ENCODE data around the gene CLEC16A.

The CLEC16A gene

DNA sequence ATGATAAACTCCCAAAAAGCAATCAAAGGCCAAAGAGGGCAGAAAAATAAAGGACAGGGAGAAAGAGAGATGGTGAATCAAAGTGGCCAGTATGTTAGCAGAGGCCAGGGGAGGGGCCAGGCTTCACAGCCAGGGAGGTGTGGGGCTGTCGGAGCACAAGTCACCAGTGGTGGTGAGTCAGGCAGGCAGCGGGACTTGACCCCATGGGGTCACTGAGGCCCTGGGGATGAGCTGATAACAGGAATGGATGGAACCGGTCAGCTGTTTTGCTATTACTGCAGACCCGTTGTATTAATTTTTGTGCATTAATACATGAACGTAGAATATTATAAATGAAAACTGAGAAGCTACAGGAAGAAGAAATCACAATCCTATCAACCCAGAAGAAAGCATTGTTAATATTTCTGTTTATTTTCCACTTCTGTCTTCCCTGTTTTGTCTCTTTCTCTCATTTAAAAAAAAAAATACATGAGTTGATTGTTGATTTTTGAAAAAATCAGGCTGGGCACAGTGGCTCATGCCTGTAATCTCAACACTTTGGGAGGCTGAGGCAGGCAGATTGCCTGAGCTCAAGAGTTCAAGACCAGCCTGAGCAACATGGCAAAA lies 204.8 kb downstream of the CLEC16A start:
- DNase-seq = no peak

DNA sequence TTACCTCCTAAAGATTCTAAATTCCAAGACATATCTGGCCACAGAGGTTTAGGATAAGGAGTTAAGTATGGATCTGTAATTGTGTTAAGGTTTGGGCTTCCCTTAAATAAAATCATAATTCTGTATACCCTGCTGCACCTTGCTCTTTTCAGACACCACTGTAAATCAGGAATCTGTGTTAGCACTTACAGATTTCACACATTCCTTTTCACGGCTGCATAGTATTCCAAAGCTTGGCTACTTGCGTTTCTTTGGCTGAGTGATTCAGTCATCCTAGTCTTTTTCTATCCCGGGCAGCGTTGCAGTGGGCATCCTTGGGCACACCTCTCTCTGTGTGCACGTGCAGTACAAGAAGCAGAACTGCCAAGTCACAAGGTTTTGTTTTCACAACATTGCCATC lies 205.8 kb downstream of the CLEC16A start:
- DNase-seq = no peak

- DNase-seq = peak; percentile 24
Measured at GRCh38 chr16:11151156-11151884, 207.0 kb downstream of the CLEC16A start.

DNA sequence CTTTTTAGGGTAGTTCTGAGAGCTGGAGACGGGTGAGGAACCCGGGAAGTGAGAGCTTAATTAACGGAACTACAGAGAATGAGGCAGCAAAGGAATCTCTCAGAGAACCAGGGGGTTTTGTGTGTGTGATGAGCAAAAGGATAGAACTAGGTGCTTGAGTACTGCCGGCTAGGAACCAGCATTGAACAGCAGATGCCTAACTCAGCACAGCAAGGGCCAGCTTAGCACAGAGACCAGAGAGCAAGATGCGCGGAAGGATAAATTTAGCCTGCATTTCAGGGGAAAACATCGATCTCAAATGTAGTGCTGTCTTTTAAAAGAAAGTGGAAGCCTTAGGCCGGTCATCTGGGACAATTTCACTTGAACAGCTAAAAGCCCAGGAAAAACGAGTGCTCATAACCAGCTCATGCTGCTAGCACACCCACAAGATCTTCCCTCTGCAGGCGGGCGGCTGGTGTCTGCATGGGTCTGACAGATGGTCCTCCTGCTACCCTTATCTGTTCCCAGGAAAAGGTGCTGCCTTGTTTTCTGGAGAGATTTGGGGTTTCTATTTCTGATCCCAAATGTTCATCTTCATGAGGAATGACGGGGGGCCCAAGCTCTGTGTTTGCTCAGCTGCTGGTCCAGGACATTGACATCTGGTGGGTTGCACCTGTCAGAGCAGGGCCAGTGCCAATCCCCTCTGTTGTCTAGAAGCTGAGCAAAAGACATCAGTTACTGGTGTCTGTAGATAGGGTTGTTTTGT lies 207.7 kb downstream of the CLEC16A start:
- DNase-seq = peak; percentile 32

GRCh38 chr16:11152677-11153331 lies 208.4 kb downstream of the CLEC16A start:
- DNase-seq = peak; percentile 74

GRCh38 chr16:11155284-11155806 lies 211.0 kb downstream of the CLEC16A start:
- peak; percentile 78 for DNase-seq

- no peak for DNase-seq
Measured at GRCh38 chr16:11156401-11156800, 212.0 kb downstream of the CLEC16A start.

DNA sequence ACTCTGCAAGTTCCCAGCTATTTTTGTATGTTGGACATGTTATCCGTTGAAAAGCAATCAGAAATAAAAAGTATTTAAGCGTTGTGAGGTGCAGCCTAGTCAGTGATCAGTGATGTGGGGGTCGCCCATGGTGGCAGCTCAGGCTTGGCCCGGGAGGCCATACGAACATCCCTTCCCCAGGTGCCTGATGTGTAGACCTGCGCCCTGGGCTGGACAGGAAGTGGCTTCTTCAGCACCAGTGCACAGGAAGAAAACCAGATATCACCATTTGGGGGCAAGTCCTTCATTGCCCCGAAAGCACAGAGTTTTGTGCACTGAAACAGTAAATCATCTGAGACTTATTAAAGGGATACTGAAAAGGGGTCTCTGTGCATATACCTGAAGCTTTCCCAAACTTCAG lies 212.8 kb downstream of the CLEC16A start:
- peak; percentile 18 for DNase-seq

- no peak for DNase-seq
Measured at GRCh38 chr16:11158018-11158417, 213.7 kb downstream of the CLEC16A start.

DNA sequence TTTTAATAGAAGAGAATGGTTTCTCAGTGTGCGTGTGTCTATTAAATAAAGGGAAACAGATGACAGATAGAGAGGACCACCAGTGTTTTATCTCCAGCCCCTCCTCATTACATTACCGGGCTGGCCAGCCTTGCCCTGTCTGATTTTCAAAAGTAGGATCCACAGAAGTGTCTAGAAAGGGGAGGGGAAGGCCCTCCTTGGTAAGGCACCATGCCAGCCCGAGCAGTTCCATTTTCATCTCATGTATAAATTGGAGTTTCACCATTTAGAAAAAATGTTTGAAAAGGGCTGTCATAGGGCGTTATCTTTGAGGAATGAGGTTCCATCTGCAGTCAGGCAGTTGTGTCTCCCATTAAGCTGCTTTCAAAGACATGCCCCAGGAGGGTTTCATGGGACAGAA lies 214.9 kb downstream of the CLEC16A start:
- peak; percentile 56 for DNase-seq

DNA sequence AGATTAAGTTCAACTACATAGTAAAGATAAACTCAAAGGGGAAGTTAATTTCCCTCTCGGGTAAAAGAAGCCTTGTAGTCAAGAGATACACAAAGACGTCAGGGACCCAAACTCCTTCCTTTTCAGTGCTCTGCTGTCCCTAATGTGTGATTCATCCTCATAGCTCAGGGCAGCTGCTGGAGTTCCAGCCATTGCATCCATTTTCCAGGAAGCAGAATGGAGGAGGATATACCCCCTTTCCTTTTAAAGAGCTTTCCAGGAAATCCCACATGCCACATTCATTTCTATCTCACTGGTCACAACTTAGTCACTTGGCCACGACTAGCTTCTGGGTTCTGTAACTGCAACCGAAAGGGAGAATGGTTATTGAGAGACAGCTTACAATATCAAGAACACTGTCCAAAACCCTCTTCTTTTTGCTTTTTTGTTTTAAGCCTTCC lies 216.3 kb downstream of the CLEC16A start:
- peak; percentile 75 for DNase-seq

DNA sequence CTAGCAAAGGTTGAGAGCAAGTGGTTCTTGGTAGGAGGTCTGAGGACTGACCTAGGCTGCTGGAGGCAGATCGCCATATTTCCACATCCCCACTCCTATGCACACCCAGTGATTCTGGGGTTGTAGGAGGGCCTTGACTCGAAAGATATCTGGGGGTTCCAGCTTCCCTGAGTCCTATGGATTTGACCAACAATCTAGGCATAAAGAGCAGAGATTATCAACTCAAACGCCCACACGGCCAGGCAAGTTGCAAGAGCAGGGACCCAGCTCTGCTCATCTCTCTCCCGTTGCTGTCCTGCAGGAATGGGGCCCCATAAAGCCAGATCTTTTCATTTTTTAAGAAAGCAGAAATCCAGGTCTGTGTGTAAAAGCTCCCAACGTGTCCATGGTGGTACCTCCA lies 217.1 kb downstream of the CLEC16A start:
- no peak for DNase-seq

DNA sequence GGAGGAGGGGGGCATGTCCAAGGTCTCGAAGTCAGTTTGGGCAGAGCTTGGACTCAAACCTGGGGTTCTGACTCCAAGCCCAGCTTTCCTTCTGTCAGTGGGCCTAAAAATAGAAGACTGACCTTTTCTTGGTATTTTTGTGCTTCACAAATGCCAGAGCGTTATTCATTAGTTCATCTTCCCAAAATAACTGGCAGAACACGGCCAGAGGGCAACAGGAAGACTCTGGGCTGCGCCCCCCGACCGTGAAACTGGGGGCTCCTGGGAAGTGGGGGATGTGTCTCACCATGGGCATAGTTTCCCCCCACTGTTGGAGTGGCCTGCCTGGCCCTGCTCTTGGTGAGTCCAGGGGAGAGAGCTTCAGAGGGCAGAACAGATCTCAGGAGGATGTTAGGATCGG lies 217.6 kb downstream of the CLEC16A start:
- DNase-seq = no peak

GRCh38 chr16:11162586-11163268 lies 218.4 kb downstream of the CLEC16A start:
- DNase-seq = no peak

DNA sequence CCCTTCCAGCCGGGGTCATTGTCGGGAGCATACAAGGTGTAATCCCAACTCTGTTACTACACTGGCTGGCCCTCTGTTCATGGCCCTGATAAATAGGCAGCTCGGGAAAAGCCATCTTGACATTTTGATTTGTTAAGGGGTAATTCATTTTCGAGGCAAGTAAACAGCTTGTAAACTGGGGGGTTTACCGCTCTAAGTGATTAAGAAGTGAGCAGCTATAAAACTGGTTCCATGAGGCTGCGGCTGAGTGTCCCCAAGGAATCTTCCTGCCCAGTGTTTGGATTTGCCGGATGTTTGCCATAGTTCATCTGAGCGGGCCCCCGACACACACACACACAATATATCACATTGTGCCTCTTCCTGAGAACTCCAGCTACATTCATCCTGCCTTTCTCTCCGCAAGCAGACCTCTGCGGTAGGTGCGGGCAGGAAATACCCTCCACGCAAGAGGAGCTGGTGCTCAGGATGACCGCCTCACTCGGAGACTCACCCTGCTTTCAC lies 219.4 kb downstream of the CLEC16A start:
- DNase-seq = no peak

DNA sequence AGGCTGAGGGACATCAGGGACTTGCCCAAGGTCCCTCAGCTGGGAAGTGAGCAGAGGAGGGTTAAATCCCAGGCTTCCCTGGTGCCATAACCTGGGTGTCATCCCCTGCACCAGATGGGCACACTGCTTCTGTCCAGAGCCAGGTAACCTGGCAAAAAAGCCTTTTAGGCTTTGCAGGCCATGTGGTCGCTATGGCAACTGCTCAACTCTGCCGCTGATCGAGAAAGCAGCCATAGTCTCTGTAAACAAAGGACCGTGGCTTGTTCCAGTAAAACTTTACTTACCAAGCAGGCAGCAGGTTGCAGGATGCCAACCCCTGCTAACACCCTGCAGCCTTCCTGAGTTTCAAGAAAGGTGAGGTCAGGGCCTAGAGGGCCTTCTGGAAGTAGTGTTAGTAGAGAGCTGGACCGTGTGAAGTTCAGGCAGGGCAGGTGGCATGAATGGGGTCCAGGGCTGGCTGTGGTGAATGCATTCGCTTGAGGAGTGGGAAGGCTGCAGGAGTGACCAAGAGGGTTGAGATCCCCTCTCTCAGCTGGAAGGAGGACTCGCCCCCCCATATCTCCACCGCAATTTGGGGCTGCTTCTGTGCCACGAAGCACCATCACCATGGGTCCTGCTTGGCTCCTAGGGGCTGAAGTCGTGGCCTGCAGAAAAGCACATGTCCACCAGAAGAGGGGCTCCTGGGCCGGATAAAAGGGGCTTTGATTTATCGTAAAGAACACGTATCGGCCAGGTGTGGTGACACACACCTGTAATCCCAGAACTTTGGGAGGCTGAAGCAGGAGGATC lies 220.3 kb downstream of the CLEC16A start:
- no peak for DNase-seq

DNA sequence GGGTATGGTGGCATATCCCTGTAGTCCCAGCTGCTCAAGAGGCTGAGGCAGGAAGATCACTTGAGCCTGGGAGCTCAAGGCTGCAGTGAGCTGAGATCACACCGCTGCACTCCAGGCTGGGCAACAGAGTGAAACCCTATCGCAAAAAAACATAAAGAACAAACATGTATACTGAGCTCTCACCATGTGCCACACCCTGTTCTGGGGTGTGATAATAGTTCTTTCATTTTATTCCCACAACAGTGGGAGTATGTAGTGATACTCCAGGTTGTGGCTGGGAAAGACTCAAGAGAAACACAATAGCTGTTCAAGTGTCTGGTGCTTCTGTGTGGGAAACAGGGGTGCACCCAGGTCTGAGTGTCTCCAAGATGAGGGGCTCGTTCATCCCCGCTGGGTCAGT lies 221.0 kb downstream of the CLEC16A start:
- peak; percentile 21 for DNase-seq

DNA sequence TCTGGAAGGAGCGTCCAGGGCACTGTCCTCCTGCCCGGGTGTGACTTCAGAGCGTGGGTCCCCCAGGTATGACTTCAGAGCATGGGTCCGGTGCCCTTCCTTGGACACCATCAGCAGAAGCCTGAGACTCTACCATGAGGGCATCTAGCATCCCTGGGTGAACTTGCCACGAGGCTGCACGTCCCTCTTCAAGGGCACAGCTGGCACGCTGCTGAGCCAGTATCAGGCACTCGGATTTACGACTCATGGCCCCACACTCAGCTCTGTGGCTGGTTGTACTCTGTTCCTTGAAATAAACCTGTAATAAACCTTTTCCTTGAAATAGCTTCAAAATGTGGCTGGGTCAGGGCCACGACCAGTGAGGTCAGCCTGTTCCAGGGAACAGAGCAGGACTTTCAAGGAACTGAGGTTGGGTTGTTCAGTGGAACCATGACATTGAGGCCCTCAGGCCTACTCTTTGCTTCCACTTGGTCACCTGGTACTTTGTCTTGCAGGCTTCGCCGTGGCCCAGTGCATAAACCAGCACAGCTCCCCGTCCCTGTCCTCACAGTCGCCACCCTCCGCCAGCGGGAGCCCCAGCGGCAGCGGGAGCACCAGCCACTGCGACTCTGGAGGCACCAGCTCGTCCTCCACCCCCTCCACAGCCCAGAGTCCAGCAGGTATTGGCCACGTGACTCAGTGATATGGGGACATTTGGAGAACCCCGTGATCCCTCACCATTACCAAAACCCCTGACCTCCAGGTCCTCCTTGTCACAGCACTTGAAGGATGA lies 221.7 kb downstream of the CLEC16A start:
- DNase-seq = no peak

- no peak for DNase-seq
Measured at GRCh38 chr16:11167581-11167980, 223.2 kb downstream of the CLEC16A start.

GRCh38 chr16:11168386-11169051 lies 224.2 kb downstream of the CLEC16A start:
- no peak for DNase-seq
